ENCODE measurements around the gene HYDIN.

HYDIN gene

GRCh38 chr16:70784692-70785555 lies 445.6 kb downstream of the HYDIN start:
- DNase-seq: no peak

- no peak for DNase-seq
Observed at GRCh38 chr16:70782237-70782636, 448.3 kb downstream of the HYDIN start.

GRCh38 chr16:70781800-70782199 lies 448.7 kb downstream of the HYDIN start:
- no peak for DNase-seq

GRCh38 chr16:70780546-70780945 lies 450.0 kb downstream of the HYDIN start:
- no peak for DNase-seq

- no peak for DNase-seq
Observed at GRCh38 chr16:70779361-70779760, 451.2 kb downstream of the HYDIN start.

GRCh38 chr16:70778901-70779309 lies 451.6 kb downstream of the HYDIN start:
- no peak for DNase-seq

GRCh38 chr16:70777973-70778406 lies 452.5 kb downstream of the HYDIN start:
- DNase-seq: no peak

GRCh38 chr16:70777496-70777895 lies 453.0 kb downstream of the HYDIN start:
- DNase-seq: no peak

GRCh38 chr16:70775399-70775798 lies 455.1 kb downstream of the HYDIN start:
- DNase-seq: no peak

GRCh38 chr16:70774261-70774660 lies 456.3 kb downstream of the HYDIN start:
- DNase-seq: no peak

- no peak for DNase-seq
Observed at GRCh38 chr16:70772493-70772892, 458.0 kb downstream of the HYDIN start.

- DNase-seq: peak; percentile 52
Observed at GRCh38 chr16:70770626-70771552, 459.6 kb downstream of the HYDIN start.

- DNase-seq: no peak
Observed at GRCh38 chr16:70770291-70770625, 460.3 kb downstream of the HYDIN start.

- DNase-seq: no peak
Observed at GRCh38 chr16:70769761-70770160, 460.8 kb downstream of the HYDIN start.

GRCh38 chr16:70769131-70769530 lies 461.4 kb downstream of the HYDIN start:
- no peak for DNase-seq

GRCh38 chr16:70768203-70768580 lies 462.3 kb downstream of the HYDIN start:
- no peak for DNase-seq

- no peak for DNase-seq
Observed at GRCh38 chr16:70767377-70768202, 462.9 kb downstream of the HYDIN start.

- DNase-seq: no peak
Observed at GRCh38 chr16:70766658-70767057, 463.9 kb downstream of the HYDIN start.

- no peak for DNase-seq
Observed at GRCh38 chr16:70766176-70766575, 464.3 kb downstream of the HYDIN start.

- no peak for DNase-seq
Observed at GRCh38 chr16:70765491-70765890, 465.0 kb downstream of the HYDIN start.

GRCh38 chr16:70764632-70765031 lies 465.9 kb downstream of the HYDIN start:
- no peak for DNase-seq

- DNase-seq: no peak
Observed at GRCh38 chr16:70760221-70760620, 470.3 kb downstream of the HYDIN start.

- no peak for DNase-seq
Observed at GRCh38 chr16:70759666-70760065, 470.9 kb downstream of the HYDIN start.
